HL-60/S4 treated with retinoic acid at 250 ng/mL for 4 days and 3 days (cell line): Measurements from ENCODE around the gene RERE.
"Not testable (repeated sequence)": the region's sequence is repeated elsewhere in the genome, so short reads cannot be mapped to it uniquely, and the experiment has no call there.

Experiments used
- in situ Hi-C: fragments of 300-500 bp; cut with MboI; formaldehyde crosslinking; loops from 2 replicates; pipeline ENCODE4 v1.7.0; 2022; ENCODE audit warnings: low sequenced_read_pairs

Gene RERE

DNA sequence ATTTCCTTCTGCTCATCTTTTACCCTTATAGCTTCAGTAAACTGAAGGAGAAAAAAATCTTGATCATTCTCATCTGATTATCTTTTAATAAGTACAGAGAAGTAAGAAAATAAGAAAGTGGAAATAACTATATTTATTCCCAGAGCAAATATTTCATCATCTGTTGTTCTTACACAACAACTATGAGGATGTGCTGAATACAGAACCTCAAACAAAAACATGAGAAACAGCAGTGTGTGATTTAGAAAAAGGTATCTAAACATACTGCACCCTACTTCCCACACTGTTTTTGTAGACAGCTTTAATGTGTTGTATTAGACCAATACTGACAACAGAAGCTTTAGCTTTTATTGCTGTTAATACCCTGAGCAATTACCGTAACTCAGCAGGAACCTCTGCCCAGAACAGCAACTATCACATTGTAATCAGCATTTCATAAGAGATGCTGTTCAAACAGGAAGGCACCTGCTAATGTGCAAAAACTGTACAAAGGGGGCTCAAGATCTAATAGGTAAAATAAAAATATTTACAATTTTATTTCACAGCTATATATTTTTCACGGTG, 195.6 kb downstream of the RERE start:
- in situ Hi-C loops, result not testable (repeated sequence)

DNA sequence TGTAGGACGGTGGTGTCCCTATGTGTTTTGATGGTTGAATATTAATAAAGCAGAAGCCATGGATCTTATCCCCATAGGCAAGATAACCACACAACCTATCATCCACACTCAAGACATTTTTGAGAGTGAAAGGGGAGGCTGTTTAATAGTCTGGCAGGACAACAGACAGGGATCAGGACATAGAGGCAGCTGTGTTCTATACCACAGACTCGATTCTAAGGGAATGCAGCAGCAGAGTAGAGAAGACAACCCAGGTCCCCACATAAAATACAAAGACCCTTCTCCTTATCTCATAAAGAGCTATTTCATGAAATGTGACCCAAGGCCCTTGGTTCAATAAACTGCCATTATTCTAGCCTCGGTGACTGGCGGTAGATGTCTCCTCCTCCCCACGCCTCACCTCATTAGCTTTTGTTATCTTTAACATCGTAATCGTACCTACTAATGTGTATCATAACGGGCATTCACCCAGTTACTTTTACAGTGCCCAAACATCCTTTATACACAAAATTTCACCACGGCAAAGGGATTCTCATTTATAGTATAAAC, 196.3 kb downstream of the RERE start:
- in situ Hi-C loops, result not testable (repeated sequence)

DNA sequence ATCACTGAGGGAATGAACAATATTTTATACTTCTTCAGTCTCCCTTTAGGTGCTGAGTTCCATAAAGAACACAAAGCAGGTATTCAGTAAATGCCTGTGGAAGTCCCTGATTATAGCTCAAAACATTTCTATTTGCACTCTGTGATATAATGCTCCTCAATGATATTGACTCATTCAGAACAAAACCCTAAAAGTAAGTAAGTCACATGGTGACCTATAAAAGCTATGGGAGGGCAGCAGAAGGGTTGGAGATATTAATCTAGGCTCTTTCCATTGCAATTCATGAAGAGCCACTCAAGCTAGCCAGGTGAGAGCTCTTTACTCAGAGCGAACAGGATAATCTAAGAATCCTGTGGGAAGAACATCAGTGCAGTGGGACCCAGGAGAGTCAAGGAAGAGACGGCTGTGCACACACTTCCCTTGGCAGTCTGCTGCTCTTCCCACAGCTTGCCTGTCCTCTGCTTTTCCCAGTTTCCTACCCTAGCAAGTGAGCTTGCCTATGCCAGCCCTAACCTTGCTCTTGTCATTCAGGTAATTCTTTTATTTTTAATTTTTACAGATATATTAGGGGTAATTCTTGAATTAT, 197.4 kb downstream of the RERE start:
- in situ Hi-C loops, result not testable (repeated sequence)

DNA sequence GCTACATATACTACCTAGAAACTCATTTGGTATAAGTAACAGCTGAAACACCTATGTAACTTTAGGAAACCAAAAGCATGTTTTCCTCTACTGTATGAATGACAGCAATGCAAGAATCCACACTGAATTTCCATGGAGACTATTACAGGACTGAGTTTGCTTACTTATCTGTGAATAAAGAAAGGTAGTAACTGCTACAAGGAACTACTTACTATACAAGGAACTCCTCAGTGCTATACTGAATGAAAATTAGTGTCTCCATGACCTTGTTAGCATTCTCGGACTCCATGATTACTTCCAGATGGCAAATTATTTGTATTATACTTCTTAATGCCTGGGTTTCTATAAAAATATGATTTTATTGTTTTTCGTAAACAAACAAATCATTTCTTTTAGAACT, 198.0 kb downstream of the RERE start:
- in situ Hi-C loops, result not testable (repeated sequence)

DNA sequence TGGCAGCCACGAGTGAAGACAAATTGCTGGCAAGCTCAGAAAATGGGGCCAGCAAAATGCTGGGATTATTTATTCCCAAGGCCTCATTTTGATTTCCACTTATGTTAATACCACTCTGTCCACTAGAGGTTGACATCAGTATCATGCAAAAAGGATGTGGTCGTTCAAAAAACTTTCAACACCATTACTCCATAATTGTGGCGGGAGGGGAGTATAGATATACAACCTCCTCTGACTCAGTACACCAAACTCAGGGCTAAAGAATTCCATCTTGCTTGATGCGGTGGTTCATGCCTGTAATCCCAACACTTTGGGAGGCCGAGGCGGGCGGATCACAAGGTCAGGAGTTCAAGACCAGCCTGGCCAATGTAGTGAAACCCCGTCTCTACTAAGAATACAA, 200.6 kb downstream of the RERE start:
- in situ Hi-C loops, result not testable (repeated sequence)

DNA sequence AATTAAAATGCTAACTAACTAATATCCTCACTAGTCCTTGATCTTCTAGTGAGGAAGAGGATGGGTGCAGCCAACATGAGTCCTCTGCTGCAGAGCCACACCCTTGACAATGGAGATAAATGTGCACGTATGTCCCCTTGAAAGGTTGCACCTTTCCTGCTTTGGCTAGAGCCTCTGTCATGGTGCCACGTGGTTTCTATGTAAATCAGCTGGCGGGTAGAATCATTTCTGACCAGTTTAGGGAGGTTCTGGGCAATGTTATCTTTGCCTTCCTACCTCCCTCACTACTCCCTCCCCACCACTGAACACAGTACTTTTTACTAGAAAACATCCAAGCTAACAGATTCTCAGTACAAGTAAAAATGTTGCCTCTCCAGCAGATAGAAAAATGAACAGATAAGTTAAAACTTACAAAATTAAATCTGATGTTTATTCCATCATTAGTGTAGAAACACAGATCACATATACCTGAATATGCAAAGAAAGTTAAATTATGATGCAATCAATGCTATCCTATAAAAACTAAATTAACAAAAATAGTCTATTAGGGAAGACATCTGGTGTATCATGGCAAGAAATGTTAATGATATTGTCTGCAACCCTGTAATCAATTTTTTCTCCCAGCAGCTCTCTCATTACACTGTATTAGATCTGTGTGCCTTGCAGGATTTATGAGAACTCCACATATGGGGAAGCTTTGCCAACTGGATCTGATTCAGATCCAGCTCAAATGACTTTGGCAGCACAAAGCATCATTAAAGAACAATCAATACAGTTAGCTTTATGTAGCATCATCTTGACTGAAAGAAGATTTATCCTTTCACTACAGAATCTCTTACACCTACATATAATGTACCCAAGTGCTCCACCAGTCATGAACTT, 205.6 kb downstream of the RERE start:
- in situ Hi-C loops, result not testable (repeated sequence)

DNA sequence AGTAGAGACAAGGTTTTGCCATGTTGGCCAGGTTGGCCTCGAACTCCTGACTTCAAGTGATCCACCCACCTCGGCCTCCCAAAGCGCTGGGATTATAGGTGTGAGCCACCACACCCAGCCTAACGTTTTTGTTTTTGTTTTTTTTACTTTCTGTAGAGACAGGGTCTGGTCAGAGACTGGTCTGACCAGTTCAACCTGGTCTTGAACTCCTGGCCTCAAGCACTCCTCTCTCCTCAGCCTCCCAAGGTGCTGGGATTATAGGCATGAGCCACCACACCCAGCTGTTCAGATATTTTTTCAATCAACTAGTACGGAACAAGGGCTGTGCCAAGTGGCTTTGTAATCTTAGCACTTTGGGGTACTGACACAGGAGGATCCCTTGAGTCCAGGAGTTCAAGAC, 209.5 kb downstream of the RERE start:
- in situ Hi-C loops, result no loop called here

DNA sequence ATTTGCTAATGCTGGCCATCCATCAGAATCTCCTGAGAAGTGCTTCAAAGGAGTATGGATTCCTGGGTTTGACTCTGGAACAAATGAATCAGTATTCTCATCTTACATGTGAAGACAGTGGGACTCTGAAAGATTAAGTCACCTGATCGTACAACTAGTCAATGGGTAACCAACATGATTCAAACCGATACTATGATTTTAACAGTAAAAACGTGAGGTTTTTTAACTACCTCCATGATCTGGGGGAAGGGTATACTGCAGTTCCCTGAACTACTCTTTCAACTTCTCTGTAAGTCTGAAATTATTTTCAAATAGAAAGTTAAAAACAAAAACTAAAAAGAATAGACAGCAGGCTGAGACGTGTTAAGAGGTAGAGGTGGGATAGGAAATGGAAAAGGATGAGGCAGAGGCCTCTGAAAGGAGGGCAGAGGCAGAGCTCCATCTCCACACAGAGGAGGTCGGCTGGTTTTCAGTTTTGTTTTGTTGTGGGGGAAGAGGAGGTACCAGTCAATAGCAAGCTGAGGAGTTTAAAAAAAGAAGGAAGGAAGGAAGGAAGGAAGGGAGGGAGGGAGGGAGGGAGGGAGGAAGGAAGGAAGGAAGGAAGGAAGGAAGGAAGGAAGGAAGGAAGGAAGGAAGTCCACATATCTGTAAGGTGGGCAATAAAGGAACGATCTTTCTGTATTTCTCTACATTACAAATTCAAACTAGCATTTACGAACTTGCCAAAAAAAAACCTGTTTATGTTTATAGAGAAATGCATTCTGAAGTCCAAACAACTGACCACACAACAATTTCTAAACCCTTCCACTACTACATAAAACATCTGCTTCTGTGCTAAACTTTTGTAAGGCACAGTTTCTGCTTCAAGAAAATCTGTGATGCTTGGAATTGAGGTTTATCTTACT, 213.1 kb downstream of the RERE start:
- in situ Hi-C loops, result no loop called here

DNA sequence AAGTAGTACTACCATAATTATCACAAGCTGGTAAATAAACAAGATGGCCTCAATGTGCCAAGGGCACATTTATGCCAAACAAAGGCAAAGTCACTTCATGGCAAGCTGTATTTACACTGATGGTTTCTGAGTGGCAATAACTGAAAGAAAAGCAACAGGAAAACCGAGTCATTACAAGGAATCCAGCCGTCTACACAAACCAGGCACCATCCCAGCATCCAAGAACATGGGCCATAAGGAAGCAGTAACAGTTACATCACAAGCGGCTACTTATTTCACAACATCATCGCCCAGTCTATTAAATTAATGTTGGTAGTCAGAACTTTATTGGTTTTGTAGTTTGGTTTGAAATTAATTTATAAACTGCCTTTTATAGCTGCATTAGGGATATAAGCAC, 214.2 kb downstream of the RERE start:
- in situ Hi-C loops, result no loop called here

DNA sequence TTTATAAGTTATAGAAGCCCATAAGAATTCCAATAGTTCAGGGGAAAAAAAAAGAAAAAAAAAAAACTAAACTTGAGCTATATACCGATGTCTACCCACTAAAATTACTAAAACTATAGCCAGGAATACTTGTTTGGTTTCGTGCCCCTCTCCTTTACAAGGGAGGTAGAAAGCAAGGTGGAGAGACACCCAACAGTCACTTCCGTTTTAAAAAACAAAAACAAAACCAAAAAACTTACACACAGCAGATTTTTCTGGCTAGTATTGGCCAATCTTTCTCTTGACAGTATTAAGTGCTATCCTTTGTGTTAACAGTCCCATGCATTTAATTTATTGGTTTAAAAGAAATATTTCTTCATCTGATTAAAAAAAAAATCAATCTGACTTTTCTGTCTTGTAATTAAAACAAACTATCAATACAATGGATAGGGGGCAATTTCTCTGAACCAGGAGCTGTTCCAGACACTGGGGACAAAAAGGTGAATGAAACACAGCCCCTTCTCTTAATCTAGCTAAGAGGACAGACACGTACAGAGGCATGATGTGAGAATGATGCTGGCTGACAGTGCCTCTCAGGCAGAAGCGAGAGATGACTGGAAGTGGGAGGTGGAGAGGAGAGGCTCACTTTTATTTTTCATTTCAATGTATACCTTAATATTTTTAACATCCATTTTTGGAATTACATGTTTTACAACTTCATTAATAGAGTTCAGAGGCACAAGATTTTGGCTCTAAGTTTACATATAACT, 214.8 kb downstream of the RERE start:
- in situ Hi-C loops, result no loop called here

DNA sequence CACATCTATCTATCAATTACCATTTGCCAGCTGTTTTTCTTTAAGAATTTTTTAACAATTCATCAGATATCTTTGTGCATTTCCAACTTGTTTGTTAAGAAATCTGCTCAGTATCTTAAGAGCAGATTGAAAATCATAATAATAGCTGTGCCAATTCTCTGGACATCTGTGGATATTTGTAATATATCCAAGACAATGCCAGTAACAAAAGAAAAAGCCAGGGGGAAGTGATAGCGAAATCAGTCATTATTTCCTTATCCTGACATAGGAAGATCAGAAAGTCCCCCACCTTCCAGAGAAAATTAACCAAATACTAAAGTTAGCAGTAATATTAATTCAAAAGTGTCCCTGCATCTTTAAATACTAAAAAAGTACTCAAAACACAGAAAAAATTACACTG, 217.1 kb downstream of the RERE start:
- in situ Hi-C loops, result no loop called here

DNA sequence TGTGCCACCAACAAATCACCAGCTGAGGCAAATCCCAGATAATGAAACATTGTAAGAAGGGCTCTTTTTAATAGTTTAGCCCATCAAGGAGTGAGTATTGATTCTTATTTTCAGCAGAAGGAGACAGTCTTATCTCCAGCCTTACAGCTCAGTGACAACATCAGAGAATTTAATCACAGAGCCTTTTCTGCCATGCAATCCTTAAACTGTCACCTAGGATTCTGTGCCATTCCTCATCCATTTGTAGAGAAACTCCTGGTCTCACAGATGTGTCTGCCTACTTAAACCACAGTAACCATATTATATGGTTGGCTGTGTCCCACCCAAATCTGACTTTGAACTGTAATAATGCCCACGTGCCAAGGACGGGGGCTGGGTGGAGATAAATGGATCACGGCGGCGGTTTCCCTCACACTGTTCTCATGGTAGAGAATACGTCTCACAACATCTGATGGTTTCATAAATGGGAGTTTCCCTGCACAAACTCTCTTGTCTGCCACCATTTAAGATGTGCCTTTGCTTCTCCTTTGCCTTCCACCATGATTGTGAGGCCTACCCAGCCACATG, 217.7 kb downstream of the RERE start:
- in situ Hi-C loops, result no loop called here

DNA sequence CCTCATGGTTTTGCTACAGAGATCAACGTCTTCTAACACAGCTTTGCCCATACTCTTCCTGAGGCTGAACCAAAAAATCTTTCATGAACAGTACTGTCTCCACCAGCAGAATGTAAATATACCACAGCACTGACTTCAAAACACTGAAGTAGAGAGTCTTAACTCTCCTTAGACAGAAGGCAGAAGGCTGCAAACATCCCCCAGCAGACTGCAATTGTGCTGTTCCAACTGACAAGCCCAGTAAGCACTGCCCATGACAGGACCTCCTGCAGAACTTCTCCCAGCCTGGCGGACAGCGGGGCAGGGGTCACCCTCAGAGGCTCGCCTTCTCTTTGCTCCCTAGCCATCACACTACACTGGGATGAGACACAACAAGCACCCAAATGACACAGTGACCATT, 218.7 kb downstream of the RERE start:
- in situ Hi-C loops, result no loop called here

DNA sequence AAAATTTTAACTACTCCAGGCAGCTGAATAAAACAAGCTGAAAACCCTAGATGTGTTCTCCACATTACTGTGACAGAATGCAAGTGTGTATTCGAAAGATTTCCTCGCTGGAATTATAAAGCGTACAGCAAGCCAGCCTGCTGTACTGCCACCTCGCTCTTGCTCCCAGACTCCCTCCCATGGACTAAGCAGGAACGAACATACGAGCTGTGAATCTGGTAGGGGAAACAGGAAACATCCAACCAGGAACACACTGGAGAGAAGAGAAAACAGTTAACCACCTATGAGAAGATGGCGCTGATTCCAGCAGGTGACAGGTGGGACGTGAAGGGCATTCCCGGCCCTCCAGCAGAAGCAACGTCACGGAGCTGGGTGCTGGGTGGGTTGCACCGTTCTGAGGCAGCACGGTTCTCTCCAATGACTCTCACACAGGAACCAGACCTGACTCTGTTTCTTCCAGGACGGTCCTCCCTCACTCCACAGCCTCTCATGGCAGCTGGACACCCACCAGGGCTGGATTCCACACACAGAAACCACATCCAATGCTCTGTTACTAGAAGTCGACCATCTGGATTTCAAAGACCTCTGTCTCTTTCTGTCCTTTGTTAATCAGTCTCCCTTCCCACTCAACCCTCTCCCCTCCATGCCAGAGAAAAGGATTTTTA, 219.2 kb downstream of the RERE start:
- in situ Hi-C loops, result no loop called here

DNA sequence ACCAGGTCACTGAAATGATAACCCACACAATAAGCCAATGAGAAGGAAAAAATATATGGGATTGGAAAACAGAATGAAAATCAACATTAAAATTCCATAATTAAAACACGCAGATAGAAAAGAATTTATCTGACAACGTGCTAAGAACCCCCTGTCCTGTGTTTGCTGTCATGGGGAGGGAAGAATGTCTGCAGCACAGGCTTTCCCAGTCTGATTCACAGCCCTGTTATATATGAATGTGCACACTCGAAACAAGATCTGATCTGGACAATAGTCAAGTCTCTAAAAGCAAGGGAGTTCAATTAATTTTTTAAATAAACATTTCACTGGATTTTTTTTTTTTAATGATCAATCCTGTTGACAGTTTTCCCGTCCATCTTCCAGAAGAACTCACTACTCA, 220.0 kb downstream of the RERE start:
- in situ Hi-C loops, result no loop called here

DNA sequence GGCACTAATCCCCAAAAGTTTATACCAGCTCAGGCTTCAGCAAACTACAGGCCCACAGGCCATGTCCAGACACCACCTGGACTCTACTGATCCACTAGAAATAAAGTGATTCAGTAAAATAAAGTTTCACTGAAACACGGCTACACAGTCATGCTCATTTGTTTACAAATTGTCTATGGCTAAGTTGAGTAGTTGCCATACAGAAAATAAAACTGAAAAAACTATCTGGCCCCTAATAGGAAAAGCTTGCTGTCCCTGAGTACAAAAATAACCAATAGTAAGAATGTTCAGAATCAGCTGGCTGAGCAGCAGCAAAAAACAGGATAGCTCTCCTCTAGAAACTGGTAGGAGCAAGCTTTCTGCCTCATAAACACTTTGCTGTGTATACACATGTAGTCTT, 221.5 kb downstream of the RERE start:
- in situ Hi-C loops, result no loop called here

DNA sequence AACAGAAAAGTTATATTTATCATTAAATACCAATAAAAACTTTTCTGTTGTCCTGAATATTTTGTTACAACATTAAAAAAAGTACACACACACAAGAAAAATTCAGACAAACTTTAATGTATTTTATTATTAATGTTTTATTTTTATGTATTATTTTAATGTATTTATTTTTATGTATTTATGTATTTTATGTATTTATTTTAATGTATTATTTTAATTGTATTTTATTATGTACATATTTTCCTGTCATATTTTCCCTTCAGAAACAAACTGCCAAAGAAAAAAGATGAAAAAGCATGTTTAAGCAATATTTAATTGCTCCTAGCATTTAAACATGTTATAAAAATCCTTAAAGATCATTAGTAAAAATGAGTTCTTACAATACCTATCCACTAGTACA, 222.1 kb downstream of the RERE start:
- in situ Hi-C loops, result no loop called here

DNA sequence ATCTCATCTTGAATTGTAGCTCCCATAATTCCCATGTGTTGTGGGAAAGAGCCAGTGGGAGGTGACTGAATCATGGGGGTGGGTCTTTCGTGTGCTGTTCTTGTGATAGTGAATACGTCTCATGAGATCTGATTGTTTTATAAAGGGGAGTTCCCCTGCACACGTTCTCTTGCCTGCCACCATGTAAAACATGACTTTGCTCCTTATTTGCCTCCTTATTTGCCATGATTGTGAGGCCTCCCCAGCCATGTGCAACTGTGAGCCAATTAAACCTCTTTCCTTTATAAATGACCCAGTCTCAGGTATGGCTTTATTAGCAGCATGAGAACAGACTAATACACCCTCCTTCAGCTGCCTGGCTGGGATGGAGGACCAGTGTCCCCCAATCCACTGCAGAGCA, 224.1 kb downstream of the RERE start:
- in situ Hi-C loops, result not testable (repeated sequence)

DNA sequence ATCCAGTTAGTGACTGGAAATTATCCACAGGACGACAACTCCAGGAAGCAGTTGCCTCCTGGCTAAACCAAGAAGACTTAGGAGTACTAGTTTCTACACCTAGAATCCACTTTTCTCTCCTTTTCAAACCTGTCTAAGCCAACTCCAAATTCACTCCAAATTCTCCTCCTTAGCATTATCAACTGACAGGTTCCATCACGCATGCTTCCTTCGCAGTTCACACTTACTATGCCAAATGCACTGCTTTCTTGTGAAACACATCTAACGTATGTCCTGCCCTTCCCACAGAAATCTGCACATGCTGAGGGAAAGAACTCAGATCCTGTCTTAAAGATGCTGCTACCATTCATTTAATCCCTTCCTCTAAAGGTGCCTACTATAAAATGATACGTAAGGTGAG, 225.9 kb downstream of the RERE start:
- in situ Hi-C loops, result no loop called here
